HepG2 (cell line): ENCODE measurements around the gene TMEM231. TPM values are rescaled to one million over a fixed set of nuclear protein-coding genes. Genes with fewer than 3 reads are reported as not detected.

Experiments
- ATAC-seq: fragments of 200-7000 bp; cut with Tn5 transposase; 3 replicates; pipeline ENCODE4 v1.9.1; 2020; ENCODE audit warnings: mild to moderate bottlenecking, moderate library complexity
- BruUV-seq: library from RNA; stranded (reverse); fragments of 400-500 nt; replicated peaks from 2 replicates; lab custom pipeline; 2021; lab: Mats Ljungman, UMichigan
- CTCF ChIA-PET: fragments of 300-600 bp; formaldehyde crosslinking; extraction: SDS; loops from one replicate; lab custom pipeline; 2021; ENCODE audit warnings: low total read pairs, inconsistent platforms, low intra/inter-chr PET ratio; lab: Yijun Ruan, JAX
- POLR2A ChIA-PET: fragments of 350-600 bp; sonication (Branson Sonifier 250); formaldehyde crosslinking; loops from one replicate; lab custom pipeline; 2020; ENCODE audit warnings: antibody characterized with exemption, inconsistent platforms; lab: Yijun Ruan, JAX
- DNase-seq: peaks from one replicate; pipeline ENCODE4 v3.0.0-alpha.2; 2015; ENCODE audit warnings: low spot score
- FAIRE-seq: peaks from 3 replicates; lab custom pipeline; 2011; peaks lifted over from hg19 to GRCh38; lab: Jason Lieb, UNC
- H2AFZ ChIP-seq: one replicate; pipeline ENCODE4 v1.6.1; 2011; ENCODE audit warnings: low read length, inconsistent platforms
- H3K27ac ChIP-seq: fragments of 300-600 bp; 3 replicates; pipeline ENCODE4 v1.8.0; 2011; ENCODE audit warnings: mixed run types, mild to moderate bottlenecking, mixed read lengths, low read length, inconsistent platforms; ENCODE audit not compliant: insufficient read depth; ENCODE audit errors: extremely low read length
- H3K27me3 ChIP-seq, 2 experiments: fragments of 200-600 bp in 1 of 2; 2 replicates in 1 of 2; 3 replicates in 1 of 2; pipeline versions ENCODE4 v1.6.0 to v1.8.0; 2011; ENCODE audit warnings: low read length in 2 of 2, mild to moderate bottlenecking in 2 of 2, moderate library complexity in 2 of 2, inconsistent platforms in 1 of 2; ENCODE audit not compliant: insufficient read depth in 2 of 2, control insufficient read depth in 1 of 2
- H3K36me3 ChIP-seq, 2 experiments: fragments of 200-600 bp in 1 of 2; replicated peaks in 1 of 2; 2 replicates in 1 of 2; 3 replicates in 1 of 2; pipeline versions ENCODE4 v1.5.1 to v1.8.0; 2011; ENCODE audit warnings: low read length in 2 of 2, inconsistent platforms in 1 of 2; ENCODE audit not compliant: insufficient read depth in 2 of 2, control insufficient read depth in 1 of 2
- H3K4me1 ChIP-seq: 2 replicates; pipeline ENCODE4 v1.5.1; 2012; ENCODE audit warnings: low read length, inconsistent platforms; ENCODE audit not compliant: insufficient read depth
- H3K4me2 ChIP-seq: 2 replicates; pipeline ENCODE4 v1.6.0; 2011; ENCODE audit warnings: low read depth, low read length, inconsistent platforms
- H3K4me3 ChIP-seq, 3 experiments: fragments of 200-600 bp in 1 of 3; sonication (generic), shearing (Covaris generic) in 1 of 3; replicated peaks in 1 of 3; 2 replicates each; pipeline ENCODE4 v1.5.1; 2011 to 2016; ENCODE audit warnings: low read length in 3 of 3, inconsistent platforms in 2 of 3, low read depth in 2 of 3, mild to moderate bottlenecking in 2 of 3, control low read depth in 1 of 3, mixed read lengths in 1 of 3; ENCODE audit not compliant: insufficient read depth in 1 of 3
- H3K79me2 ChIP-seq: one replicate; pipeline ENCODE4 v1.6.1; 2011; ENCODE audit warnings: low read length, inconsistent platforms; ENCODE audit not compliant: insufficient read depth
- H3K9ac ChIP-seq: 2 replicates; pipeline ENCODE4 v1.6.0; 2011; ENCODE audit warnings: mild to moderate bottlenecking, low read depth, low read length, inconsistent platforms; ENCODE audit not compliant: insufficient read depth
- H3K9me3 ChIP-seq: 2 replicates; pipeline ENCODE4 v1.5.1; 2012; ENCODE audit warnings: mild to moderate bottlenecking, low read length
- H4K20me1 ChIP-seq: 2 replicates; pipeline ENCODE4 v1.6.0; 2011; ENCODE audit warnings: inconsistent platforms, mild to moderate bottlenecking, low read length, moderate library complexity; ENCODE audit not compliant: insufficient read depth
- AHR ChIP-seq: IDR thresholded peaks from 2 replicates; pipeline ENCODE4 v1.6.1; 2018; ENCODE audit warnings: missing genetic modification reagents, missing compliant biosample characterization
- GLMP ChIP-seq: sonication (generic); formaldehyde crosslinking; IDR thresholded peaks from 2 replicates; pipeline ENCODE4 v1.9.0; 2021; ENCODE audit warnings: missing genetic modification reagents, mild to moderate bottlenecking, borderline replicate concordance
- IRF2 ChIP-seq: IDR thresholded peaks from 2 replicates; pipeline ENCODE4 v1.6.1; 2018; ENCODE audit warnings: missing genetic modification reagents, missing compliant biosample characterization
- MAZ ChIP-seq, 2 experiments: sonication (generic) in 1 of 2; formaldehyde crosslinking in 1 of 2; IDR thresholded peaks; 2 replicates each; pipeline versions ENCODE4 v1.5.0 to v1.6.1; 2012 to 2020; ENCODE audit warnings: low read depth in 2 of 2, mild to moderate bottlenecking in 2 of 2, borderline replicate concordance in 1 of 2, improper control_type of control experiment in 1 of 2, low read length in 1 of 2, missing genetic modification reagents in 1 of 2, moderate library complexity in 1 of 2
- MYNN ChIP-seq: sonication (generic); formaldehyde crosslinking; IDR thresholded peaks from 2 replicates; pipeline ENCODE4 v1.4.0; 2020; ENCODE audit warnings: mild to moderate bottlenecking, low read depth, missing genetic modification reagents
- NCOA1 ChIP-seq: sonication (generic); formaldehyde crosslinking; IDR thresholded peaks from 2 replicates; pipeline ENCODE4 v1.9.0; 2021; ENCODE audit warnings: missing genetic modification reagents
- NFATC3 ChIP-seq: sonication (generic); formaldehyde crosslinking; IDR thresholded peaks from 2 replicates; pipeline ENCODE4 v1.5.1; 2020; ENCODE audit warnings: mild to moderate bottlenecking, missing genetic modification reagents
- POLR2AphosphoS2 ChIP-seq: IDR thresholded peaks from 2 replicates; pipeline ENCODE4 v1.6.1; 2011; ENCODE audit warnings: low read depth, low read length, improper control_type of control experiment
- SMYD3 ChIP-seq: sonication (generic); formaldehyde crosslinking; IDR thresholded peaks from 2 replicates; pipeline ENCODE4 v1.8.1; 2023; ENCODE audit warnings: mild to moderate bottlenecking, missing genetic modification reagents
- THAP7 ChIP-seq: sonication (generic); formaldehyde crosslinking; IDR thresholded peaks from 2 replicates; pipeline ENCODE4 v1.8.1; 2023; ENCODE audit warnings: mild to moderate bottlenecking, missing genetic modification reagents
- ZMAT3 ChIP-seq: sonication (generic); formaldehyde crosslinking; conservative IDR thresholded peaks from 2 replicates; pipeline ENCODE4 v1.7.0; 2021; ENCODE audit warnings: missing genetic modification reagents
- ZNF335 ChIP-seq: sonication (generic); formaldehyde crosslinking; IDR thresholded peaks from 2 replicates; pipeline ENCODE4 v1.4.0; 2020; ENCODE audit warnings: missing genetic modification reagents
- ZNF451 ChIP-seq: sonication (generic); formaldehyde crosslinking; IDR thresholded peaks from 2 replicates; pipeline ENCODE4 v1.5.0; 2020; ENCODE audit warnings: mild to moderate bottlenecking, missing genetic modification reagents
- ZNF530 ChIP-seq: sonication (generic); formaldehyde crosslinking; IDR thresholded peaks from 2 replicates; pipeline ENCODE4 v1.5.0; 2020; ENCODE audit warnings: low read depth, mild to moderate bottlenecking, missing genetic modification reagents
- ZSCAN21 ChIP-seq: sonication (generic); formaldehyde crosslinking; IDR thresholded peaks from 2 replicates; pipeline ENCODE4 v1.8.0; 2022; ENCODE audit warnings: mild to moderate bottlenecking, missing genetic modification reagents, moderate library complexity, borderline replicate concordance
- WGBS: methylation state at CpG from one replicate; pipeline ENCODE4 v1.1.6; 2017; ENCODE audit warnings: low lambda C conversion rate; 5-methylcytosine and 5-hydroxymethylcytosine counted together
- in situ Hi-C: cut with HindIII; loops from 2 replicates; pipeline ENCODE4 v1.10.0; 2017; ENCODE audit warnings: low pct_unique_long_range_greater_than_20kb; ENCODE audit not compliant: extremely low pct_ligation_motif_present
- intact Hi-C: fragments of 100-400 bp; cut with micrococcal nuclease; formaldehyde crosslinking; loops from one replicate; pipeline ENCODE4 v1.10.0; 2022; ENCODE audit not compliant: unreplicated experiment
- polyA plus RNA-seq, 8 experiments: library from polyadenylated mRNA; depleted of rRNA in 3 of 8; stranded (reverse) in 7 of 8; unstranded in 1 of 8; fragments of >200 nt; fragmentation: Illumina TruSeq in 4 of 8; extraction: Trizol in 4 of 8; gene quantifications; 2 replicates each; pipeline versions ENCODE4 v1.2.1 to v1.2.3, GENCODE V29; 2011 to 2016; ENCODE audit warnings: low read depth in 4 of 8, missing spikeins in 1 of 8, mixed read lengths in 1 of 8; ENCODE audit not compliant: insufficient read depth in 1 of 8
- total RNA-seq, 5 experiments: library from RNA; depleted of rRNA; stranded (reverse); fragments of >200 nt; fragmentation: Illumina TruSeq; extraction: Trizol; gene quantifications; 2 replicates each; pipeline ENCODE4 v1.2.3, GENCODE V29; 2016; ENCODE audit warnings: low read depth in 1 of 5
- TF ChIP-seq, protein P1 (sequence below): sonication (generic); formaldehyde crosslinking; IDR thresholded peaks from 2 replicates; pipeline ENCODE4 v1.9.0; 2022; ENCODE audit warnings: missing genetic modification reagents, mild to moderate bottlenecking, borderline replicate concordance
- TF ChIP-seq, protein P2 (sequence below): sonication (generic); formaldehyde crosslinking; IDR thresholded peaks from 2 replicates; pipeline ENCODE4 v1.8.1; 2023; ENCODE audit warnings: mild to moderate bottlenecking, moderate library complexity, missing genetic modification reagents

The TMEM231 gene
- total and polyA plus RNA-seq, 2 of the 13 experiments (the other 11 are each of a cell fraction or from before 2014, with no cell fraction given), result 3.5 to 7.4 TPM

GRCh38 chr16:75532791-75533190 is 23.3 kb downstream of the TMEM231 start:
- Histone ChIP-seq H3K4me3 (no peak overlapping the region), H3K4me1 (peaks cover 5% of the 10 kb centered on the region), H3K27me3 (peaks cover 0 to 1% of the 10 kb centered on the region in 2 experiments; a peak in 1 of 5 replicates), H3K9me3 (no peaks in the 10 kb centered on the region), H3K79me2 (no peaks in the 10 kb centered on the region), H4K20me1 (no peaks in the 10 kb centered on the region), H3K27ac (no peak overlapping the region), H3K9ac (no peak overlapping the region), H3K4me2 (no peak overlapping the region), H3K36me3 (no peaks in the 10 kb centered on the region), H2AFZ (no peak overlapping the region)
- FAIRE-seq (no peak), DNase-seq (no peak), ATAC-seq (no peak)
- TF ChIP-seq ZMAT3, result no peak
- no peak for TF ChIP-seq ZSCAN21 (CRISPR knock-in tag)
- no peak for TF ChIP-seq MYNN (CRISPR knock-in tag)
- no peak for TF ChIP-seq ZNF530 (CRISPR knock-in tag)
- TF ChIP-seq SMYD3 (CRISPR knock-in tag), result no peak
- TF ChIP-seq, protein P1, sequence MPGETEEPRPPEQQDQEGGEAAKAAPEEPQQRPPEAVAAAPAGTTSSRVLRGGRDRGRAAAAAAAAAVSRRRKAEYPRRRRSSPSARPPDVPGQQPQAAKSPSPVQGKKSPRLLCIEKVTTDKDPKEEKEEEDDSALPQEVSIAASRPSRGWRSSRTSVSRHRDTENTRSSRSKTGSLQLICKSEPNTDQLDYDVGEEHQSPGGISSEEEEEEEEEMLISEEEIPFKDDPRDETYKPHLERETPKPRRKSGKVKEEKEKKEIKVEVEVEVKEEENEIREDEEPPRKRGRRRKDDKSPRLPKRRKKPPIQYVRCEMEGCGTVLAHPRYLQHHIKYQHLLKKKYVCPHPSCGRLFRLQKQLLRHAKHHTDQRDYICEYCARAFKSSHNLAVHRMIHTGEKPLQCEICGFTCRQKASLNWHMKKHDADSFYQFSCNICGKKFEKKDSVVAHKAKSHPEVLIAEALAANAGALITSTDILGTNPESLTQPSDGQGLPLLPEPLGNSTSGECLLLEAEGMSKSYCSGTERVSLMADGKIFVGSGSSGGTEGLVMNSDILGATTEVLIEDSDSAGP (CRISPR knock-in tag), result no peak
- TF ChIP-seq ZNF451 (CRISPR knock-in tag), result no peak
- TF ChIP-seq NFATC3 (CRISPR knock-in tag), result no peak
- TF ChIP-seq GLMP, result no peak
- TF ChIP-seq NCOA1, result no peak
- TF ChIP-seq ZNF335 (CRISPR knock-in tag), result no peak
- no peak for TF ChIP-seq IRF2 (CRISPR knock-in tag)
- no peak for TF ChIP-seq THAP7 (CRISPR knock-in tag)
- TF ChIP-seq POLR2AphosphoS2, result no peak
- TF ChIP-seq, protein P2, sequence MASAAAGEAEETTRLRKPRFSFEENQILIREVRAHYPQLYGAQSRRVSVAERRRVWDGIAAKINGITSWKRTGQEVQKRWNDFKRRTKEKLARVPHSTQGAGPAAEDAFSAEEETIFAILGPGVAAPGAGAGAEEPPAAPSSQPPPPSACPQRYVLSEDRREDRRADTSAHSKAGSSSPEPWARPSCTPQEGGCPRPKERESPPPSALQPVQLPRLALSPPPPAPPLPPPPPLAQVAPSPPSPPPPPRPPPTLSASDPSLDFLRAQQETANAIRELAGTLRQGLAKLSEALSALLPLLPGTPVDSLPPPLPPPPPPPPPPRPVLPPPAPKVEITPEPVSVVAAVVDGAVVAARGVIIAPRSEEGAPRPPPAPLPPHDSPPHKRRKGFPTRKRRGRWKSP (CRISPR knock-in tag), result no peak
- no peak for TF ChIP-seq AHR (CRISPR knock-in tag)
- no peak for TF ChIP-seq MAZ (IDR thresholded peaks at IDR 0.05; ENCODE audit: borderline replicate concordance, low read depth, low read length)
- TF ChIP-seq MAZ (CRISPR knock-in tag; IDR thresholded peaks at IDR 0.05; ENCODE audit: low read depth), result no peak
- in situ Hi-C loops (no loop called here), intact Hi-C loops (no loop called here)
- WGBS, result 25% methylated on average over 1 of the region's 2 CpGs
- ChIA-PET POLR2A (interaction anchor here (1.7 kb wide), 1 partner anchor 16 kb away, joined by 11 read pairs; no protein-coding TSS in a partner anchor), CTCF (no interaction called here)
- no TSS peak for BruUV-seq
